Activated CD4-positive, alpha-beta T cell treated with anti-CD3 and anti-CD28 coated beads for 1 hour (primary cell): ENCODE measurements around the gene PELI1.
"Not testable (repeated sequence)": the region's sequence is repeated elsewhere in the genome, so short reads cannot be mapped to it uniquely, and the experiment has no call there.

Experiments used
- DNase-seq: peaks from one replicate; pipeline ENCODE4 v3.0.0-alpha.2; 2020

The PELI1 gene

DNA sequence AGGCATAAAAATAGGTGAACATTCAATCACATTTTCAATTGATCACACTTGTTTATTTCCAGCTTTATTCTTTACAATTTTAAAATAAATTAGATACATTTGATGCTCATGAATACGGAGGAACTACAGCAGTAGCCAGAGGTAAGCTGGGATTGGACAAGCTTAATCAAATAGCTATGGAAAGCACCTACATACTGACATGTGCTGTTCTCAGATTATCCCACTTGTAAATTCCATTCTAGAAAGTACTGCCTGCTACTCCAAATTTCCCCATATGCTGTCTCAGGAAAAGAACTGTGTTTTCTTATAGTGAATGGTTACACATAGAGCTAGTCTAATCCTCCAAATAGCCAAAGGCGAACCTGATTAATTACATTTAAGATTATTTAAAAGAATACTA, 24.2 kb downstream of the PELI1 start:
- no peak for DNase-seq

DNA sequence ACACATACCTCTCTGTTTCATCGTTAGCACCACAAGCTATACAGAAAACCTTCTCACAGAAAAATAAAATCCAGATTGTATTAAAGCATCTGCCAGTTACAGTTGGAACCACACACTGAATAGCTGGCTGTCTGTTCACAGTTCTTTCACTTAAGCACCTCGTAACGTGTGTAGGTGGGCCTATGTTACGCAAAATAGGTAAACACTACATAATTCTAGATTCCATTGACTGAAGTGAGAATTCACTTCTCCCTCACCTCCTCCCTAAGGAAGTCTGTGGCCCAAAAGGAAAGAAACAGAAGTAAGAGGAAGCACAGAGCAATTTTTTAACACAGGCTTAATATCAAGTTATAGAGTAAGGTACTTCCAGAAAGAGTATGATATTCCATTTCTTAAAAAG, 24.9 kb downstream of the PELI1 start:
- no peak for DNase-seq

DNA sequence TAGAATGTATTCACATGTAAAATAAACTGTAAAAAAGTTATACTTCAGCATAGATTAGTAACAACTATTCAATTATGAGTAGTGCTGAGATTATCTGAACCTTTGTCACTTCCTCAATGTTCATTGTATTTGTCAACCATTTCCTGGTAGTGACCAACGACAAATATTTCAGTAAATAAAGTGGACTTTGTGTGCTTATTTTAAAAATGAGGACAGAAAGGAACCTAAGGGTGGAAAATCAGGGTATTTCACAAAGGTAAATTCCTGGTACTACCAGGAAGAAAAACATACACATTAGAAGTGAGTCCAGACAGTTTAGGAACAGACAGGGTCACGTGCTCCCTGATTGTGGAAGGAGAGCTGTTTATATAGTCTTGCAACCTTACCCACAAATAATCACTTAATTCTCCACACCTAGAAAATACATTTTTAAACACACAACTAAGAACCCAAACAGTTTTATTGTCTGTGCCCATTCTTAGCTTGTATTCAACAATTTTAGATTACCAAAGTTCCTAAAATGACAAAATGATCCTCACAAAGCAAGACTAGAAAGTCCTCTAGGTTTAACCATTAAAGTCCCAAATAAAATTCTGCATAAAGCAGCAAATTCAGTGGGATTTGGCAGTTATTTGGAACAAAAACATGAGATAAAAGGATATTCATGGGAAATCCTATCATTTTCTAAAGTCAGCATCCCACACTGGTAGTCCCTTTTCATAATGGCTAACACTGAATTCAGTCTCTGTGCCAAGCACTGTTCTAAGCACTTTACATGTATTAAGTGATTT, 28.2 kb downstream of the PELI1 start:
- no peak for DNase-seq

DNA sequence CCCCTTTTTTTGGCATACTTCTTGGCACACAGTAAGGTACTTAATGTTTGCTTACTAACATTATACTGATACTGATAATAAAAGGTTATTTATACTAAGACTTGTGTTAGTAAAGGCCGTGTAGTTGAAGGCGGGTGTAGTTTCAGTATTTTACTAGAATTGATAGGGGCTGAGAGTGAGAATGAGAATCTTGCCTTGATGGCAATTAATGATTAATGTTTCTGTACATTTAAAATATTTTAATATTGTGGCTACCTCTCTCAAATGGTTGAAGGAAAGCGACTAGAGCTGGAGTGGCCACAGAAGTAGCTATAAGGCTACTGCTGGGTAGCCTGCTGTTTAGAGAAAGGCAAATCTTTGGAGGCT, 29.3 kb downstream of the PELI1 start:
- DNase-seq = no peak

DNA sequence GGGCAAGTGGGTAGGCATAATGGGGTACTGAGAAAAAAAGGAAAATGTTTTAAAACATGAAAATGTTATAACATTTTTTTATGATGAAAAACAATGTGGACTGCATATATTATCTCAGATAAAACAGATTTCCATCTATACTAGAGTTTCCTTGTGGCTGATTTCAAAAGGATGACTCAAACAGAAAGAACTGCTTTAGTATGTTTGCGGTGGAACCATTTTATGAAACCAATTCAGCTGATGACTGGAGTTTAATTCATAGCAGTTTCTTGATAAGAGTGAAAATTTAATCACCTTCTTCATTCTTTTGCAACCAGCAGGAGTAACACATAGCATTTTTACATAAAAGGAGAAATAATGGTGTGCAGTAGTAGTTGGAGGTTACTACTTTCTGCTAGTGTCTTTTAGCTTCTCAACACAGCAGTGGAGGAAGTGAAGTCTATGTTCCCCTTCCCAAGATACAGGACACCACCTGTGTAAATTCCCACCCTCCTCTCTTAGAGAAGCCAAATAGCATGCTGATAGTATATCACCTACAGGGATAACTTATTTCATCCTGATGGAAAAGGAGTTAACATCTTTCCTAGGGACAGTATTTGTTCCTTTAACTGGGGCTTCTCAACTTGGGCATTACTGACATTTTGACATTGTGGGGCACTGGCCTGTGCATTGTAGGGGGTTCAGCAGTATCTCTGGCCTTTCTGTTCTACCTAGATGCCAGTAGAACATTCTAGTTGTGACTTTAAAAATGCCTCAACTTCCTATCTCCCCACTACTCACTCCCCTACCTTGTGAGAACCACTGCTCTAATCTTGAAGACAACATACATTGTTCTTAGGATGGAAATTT, 29.9 kb downstream of the PELI1 start:
- DNase-seq = no peak

DNA sequence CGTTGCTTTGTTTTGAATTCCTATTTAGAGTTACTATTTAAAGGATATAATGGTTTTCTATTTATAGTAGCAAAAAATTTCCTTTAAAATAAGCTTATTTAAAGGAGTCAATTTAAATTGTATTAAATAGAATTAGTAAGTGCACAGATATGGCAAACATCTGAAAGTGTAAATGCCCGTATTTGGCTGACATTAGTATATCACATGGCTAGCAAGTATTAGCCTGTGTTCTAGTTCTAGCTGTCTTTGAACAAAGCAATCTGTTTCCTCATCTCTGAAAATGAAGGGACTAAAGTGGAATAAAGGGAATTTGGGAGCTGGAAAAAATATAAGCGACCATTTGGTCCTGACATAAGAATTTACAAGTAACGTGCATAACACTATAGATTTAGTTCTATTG, 32.2 kb downstream of the PELI1 start:
- no peak for DNase-seq

DNA sequence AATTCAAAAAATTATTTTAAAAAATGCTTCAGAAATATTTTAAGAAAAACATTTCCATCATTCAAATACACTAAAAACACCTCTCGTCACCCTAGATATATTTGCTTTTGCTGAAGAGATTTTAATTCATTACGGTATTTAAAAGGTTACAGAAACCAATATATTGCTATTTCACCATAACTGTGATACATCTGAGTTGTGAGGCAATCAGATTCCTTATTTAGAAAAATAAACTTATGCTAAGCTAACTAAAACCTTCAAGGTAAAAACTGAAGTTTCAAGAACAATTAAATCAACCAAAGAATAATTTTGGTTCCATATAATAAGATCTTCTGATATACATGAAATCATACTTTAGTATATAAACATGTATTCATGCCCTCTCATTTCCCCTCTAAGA, 32.8 kb downstream of the PELI1 start:
- DNase-seq = no peak

DNA sequence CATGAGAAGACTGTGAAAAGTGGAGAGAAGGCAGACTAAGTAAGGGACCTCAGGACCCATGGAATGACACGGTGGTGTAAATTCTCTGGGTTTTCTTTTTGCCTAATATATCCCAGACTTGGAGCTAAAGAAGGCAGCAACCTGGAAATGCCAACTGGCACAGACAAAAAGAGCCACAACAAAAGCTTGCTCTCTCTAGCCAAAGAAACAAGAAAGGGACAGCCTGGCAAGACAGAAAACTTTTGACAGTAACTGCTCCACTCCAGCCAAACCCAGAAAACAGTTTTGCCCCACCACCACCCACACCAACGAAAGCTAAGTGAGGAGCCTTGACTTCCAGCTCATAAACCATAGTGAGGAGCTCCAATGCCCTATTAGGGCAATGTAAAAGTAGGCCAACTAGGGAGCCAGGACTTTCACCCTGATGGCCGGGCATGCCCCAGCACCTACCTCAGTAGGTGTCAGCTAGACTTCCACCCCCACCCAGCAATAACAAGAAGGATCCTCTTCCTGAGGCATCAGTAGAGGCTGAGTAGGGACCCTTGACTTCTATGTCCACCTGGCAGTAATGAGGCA, 35.5 kb downstream of the PELI1 start:
- DNase-seq = no peak

DNA sequence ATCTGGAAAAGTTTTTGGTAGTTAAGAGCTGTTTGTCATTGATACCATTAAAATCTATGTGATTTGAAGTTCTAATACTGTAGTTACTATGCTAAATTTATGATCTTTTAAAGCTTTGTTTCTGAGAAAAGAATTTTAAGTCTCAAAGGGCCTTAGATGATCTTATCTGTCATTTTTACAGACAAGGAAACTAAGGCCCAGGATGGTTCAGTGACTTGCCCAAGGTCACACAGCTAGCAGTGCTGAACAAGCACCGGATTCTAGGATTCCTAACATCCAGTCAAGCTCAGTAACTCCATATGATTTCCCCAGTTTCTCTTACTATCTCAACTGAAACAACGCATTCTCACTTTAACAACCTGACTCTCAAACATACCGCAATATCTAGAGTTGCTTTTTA, 37.7 kb downstream of the PELI1 start:
- no peak for DNase-seq

DNA sequence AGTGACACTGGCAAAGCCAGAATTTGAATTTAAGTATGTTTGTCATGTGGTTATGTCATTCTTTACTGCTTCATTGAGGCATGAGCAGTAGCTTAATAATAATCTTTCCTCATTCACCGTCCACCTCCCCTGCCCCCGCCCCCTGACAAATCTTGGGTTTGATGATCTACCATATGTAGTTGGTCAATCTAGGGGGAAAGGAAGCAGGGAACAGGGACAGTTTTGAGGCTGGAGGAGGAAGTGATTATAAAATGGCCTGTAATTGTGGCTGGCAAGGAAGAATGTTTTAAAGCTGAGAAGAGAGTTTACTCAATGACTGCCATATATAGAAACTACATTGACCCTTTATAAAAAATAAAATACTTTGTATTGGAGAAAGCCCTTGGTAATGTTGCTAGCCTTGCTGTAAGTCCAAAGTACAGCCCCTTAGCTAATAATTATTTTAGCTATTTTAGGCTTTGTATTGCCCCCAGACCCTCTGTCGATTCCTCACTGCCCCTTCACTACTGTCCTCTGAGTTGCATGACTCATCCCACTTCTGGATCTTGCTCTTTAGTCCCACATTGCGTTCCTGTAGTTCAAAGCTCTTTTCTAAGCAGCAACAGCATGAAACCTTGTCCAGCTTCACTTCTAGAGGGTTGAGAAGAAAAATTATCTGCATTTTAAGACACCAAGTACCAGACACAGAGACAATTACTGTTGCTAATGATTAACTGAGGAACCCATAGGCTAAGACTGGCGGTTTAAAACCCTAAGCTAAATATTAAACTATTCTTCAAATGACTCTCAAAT, 38.4 kb downstream of the PELI1 start:
- DNase-seq = no peak

DNA sequence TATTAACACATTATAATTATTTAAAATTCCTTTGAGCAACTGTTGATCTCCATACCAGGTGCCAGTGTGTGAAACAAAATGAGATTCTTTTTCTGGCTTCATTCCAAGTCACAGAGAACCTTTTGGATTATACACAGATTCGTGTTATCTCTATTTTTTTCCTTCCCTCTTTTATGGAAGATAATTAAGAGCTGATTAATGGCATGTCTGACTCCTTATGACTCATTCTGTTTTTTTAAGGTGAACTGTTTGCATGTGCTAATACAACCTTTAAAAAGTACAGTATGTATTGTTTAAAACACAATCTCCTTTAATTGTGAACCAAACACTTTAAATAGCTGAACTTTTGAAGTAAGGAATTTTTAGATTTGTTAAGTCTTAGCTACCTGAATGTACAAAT, 39.3 kb downstream of the PELI1 start:
- DNase-seq = no peak

DNA sequence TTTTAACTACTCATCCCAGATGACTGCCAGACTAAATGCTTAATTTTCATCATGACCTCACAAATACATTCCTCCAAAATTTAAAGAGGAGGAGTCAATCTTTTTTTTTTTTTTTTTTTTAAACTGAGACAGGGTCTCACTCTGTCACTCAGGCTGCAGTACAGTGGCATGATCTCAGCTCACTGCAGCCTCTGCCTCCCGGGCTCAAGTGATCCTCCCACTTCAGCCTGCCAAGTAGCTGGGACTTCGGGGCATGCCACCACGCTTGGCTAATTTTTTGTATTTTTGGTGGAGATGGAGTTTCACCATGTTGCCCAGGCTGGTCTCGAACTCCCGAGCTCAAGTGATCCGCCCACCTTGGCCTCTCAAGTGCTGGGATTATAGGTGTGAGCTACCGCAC, 41.5 kb downstream of the PELI1 start:
- DNase-seq = not testable (repeated sequence)

DNA sequence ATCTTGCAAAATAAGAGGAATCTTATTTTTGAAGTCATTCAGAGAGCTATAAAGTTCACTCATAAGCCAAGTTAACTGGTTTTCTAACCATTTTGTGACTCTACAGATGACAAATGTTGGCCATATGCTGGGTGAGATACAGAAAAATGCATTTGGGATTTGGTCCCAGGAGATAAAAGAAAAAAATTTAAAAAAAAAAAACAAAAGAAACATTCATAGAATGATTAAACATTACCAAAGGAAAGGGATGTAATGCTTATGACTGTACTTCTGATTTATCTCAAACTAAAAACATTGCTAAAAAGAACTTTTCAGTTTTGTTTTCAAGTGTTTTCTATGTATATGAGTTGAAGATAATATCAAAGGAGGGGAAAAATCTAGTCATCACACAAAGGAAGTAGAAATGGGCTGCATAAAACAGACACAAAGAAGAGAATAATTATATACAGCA, 43.1 kb downstream of the PELI1 start:
- DNase-seq = no peak

DNA sequence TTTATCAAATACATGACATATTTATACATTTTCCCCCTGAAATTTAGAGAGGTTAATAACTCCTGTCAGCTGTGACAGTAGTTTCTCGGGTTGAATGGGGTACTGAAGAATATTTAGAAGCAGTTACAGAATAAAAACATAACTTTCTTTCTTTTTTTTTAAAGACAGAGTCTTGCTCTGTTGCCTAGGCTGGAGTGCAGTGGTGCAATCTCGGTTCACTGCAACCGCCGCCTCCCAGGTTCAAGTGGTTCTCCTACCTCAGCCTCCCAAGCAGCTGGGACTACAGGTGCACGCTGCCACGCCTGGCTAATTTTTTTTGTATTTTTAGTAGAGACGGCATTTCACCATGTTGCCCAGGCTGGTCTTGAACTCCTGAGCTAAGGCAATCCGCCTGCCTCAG, 43.6 kb downstream of the PELI1 start:
- not testable (repeated sequence) for DNase-seq

DNA sequence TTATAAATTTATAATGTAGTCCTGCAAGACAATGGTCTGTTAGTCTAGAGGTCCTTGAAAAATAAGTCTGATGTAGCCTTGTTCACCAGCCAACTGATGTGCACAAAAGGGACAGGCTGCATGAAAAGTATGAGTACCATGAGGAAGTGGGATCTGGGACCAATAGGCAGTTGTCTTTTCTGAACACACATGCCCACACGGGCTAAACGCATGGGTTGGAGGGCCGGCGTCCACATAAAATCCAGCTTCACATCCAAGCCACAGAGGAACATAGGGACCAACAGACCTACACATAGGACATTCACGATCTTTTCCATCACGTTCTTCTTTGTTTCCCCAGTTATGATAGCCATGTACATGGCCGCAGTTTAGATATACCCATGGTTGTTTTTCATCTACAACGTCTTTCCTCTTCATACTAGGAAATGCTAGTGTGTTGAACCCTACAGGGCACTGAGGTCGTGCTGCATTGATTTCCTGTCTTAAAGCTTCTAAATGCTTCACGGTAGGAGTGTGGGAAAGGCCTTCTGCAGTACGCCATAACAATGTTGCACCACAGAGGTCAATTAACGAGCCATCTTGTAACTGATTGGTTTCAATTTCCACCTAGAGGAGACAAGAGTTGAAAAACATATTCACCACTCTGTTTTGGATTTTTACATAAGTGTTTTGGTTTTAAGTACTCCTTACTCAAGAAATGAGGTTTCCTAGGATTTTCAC, 49.4 kb downstream of the PELI1 start:
- DNase-seq = no peak

DNA sequence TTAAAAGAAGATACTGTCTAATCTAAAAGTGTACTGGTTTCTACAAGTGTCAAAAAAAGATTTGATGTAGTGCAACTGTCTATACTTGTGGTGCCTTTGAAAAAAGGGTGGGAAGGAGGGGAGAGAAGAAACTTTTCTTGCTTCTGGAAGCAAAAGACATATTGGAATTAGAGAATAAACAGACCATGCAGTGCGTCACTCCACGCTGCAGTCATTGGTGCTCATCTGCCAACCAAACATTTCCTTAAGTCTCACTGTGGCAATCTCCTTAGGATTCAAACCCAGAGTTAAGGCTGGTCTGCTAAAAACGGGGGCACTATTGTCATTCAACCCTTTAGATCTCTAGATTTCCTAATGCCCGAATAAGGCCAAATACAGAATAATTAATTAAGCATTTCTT, 50.9 kb downstream of the PELI1 start:
- no peak for DNase-seq

DNA sequence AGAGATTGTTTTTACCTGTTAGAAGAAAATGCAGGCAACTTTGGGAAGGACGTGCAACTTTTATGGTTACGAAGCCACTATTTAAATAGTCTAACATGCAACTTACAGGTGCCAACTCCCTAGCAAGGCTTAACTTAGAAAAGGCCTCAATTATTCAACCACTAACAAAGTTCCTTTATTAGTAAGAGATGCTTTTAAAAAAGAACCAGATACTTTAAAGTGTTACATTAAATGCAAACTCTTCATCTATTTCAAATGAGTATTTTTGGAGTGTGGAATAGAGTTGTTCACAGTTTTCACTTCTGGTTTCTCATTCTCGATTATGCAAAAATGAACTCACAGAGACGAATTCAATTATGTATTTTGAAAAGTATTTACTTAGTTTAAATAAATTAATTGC, 51.7 kb downstream of the PELI1 start:
- no peak for DNase-seq

DNA sequence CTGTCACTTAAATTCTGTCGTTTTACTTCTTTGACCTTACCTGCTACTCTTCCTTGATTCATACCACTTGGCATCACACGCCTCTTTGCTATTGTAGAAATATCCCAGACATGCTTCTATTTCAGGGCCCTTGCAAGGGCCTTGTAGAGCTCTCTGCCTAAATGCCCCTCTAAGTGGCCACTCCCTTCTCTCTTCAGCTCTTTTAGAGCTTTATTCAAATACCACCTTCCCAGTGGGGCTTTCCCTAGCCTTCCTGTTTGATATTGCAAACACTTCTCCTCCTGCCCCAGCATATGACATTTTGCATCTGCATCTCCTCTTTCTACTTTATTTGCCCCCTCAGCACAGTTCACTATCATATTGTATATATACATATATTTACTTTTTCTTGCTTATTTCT, 54.0 kb downstream of the PELI1 start:
- no peak for DNase-seq

DNA sequence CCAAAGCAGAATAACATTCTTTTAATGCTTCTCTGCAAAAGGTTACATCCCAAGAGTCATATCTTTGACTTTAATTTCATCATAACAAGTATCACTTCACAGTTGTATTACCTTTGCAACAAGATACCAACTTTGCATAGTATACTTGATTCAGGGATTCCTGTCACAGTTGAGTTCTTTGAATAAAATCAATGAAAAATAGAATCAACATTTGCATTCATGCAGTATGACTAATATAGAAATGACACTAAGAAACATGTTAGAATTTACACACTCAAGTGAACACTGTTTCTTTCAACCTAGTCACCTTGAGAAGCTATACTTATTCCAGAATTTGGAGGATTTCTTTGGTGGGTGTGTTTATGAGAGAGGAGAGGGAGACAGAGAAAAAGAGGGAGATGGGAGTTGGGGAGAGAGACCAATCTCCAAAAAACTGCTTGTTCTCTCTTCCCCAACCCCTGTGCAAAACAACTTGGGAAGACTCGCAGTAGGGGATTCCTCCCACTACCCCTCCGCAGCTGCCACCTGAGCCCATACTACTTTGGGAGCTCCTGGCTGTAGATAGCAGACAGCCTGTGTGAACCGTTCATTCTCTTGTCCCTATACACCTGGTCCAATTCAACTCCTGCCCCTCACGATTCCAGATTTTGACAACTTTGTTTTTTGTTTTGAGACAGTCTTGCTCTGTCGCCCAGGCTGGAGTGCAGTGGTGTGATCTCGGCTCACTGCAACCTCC, 57.7 kb downstream of the PELI1 start:
- DNase-seq = no peak

DNA sequence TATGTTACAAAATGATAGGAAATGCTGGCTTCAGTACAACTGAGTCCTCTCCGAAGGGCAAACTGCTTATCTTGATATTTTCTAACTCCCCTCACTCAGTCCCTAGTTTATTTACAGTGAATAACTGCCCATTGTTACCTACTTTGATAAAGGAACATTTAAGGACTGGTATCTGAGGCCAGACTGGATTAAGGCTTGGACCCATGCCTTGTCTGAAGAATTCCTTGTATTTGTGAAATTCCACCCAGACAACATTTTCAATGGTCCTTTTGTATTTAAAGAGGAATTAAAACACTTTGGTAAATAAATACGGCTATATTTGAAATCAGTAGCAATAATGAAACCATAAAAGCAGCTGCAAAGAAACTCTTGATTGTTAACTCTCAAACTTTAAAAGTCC, 58.3 kb downstream of the PELI1 start:
- DNase-seq = no peak

DNA sequence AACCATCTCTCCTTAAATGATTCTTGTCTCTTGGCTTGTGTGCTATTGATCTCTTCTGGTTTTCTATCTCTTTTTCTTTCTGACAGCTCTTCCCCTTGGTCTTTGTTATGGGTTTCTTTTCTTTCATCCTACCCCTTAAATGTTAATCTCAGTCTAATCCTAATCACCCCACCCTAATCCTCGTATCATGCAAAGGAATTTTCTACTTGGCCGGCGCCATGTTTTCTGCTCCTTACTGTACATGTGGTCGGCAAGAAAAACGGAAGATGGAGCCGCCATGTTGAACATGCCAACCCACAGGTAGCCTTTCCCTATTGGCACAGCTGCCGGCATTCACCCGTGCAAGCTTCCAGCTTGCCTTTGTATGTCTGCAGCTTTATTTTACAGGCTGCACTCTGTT, 63.2 kb downstream of the PELI1 start:
- no peak for DNase-seq

DNA sequence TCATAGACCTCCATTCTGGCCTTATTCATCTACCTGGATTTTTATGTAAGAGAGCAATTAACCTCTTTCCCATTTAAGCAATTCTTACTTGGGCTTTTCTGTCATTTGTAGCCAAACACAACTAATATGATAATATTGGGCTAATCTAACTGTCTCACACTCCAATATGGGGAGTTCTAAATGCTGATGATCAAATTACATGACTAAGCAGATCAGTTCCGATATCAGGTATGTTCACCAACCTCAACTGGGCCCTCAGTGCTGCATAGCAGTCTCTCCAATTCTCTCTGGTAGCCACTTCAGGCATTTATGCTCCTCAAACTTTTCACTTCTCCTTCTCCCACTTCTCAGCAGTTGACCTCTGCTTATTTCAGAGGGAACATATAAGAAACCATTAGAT, 64.0 kb downstream of the PELI1 start:
- DNase-seq = no peak
